Ascending aorta (tissue), 2 donors: ENCODE results near the gene WIPF1. TPM values are rescaled to one million over a fixed set of nuclear protein-coding genes. Genes with fewer than 3 reads are reported as not detected.

ENCODE experiments used
- DNase-seq, 2 donors: peaks; one replicate each; pipeline ENCODE4 v3.0.0-alpha.2; 2019; ENCODE audit warnings: low spot score in 2 of 2
- H3K27ac ChIP-seq, 2 donors: fragments of 200-600 bp; sonication (generic); one replicate each; pipeline ENCODE4 v1.5.1; 2016 to 2017; ENCODE audit warnings: mild to moderate bottlenecking in 1 of 2
- H3K27me3 ChIP-seq: fragments of 200-600 bp; sonication (generic); one replicate; pipeline ENCODE4 v1.5.1; 2017
- H3K36me3 ChIP-seq, 2 donors: fragments of 200-600 bp; sonication (generic); one replicate each; pipeline ENCODE4 v1.5.1; 2016
- H3K4me1 ChIP-seq, 2 donors: fragments of 200-600 bp; sonication (generic); one replicate each; pipeline ENCODE4 v1.5.1; 2016 to 2017; ENCODE audit warnings: mild to moderate bottlenecking in 1 of 2
- H3K4me3 ChIP-seq, 2 donors: fragments of 200-600 bp; sonication (generic); one replicate each; pipeline ENCODE4 v1.5.1; 2016 to 2017; ENCODE audit warnings: mild to moderate bottlenecking in 1 of 2
- H3K9me3 ChIP-seq, 2 donors: fragments of 200-600 bp; sonication (generic); one replicate each; pipeline ENCODE4 v1.5.1; 2016
- intact Hi-C: fragments of 100-400 bp; cut with DNase I; formaldehyde crosslinking; loops from one replicate; pipeline ENCODE4 v1.15.1; 2023
- total RNA-seq: library from RNA; depleted of rRNA; stranded (reverse); fragments of >200 nt; gene quantifications from one replicate; pipeline ENCODE4 v1.1.0, GENCODE V29; 2016
- TF ChIP-seq, protein P1 (sequence below), 3 experiments: fragments of 200-600 bp in 2 of 3; fragments of 450-650 bp in 1 of 3; sonication (generic) in 2 of 3; IDR thresholded peaks; one replicate each; pipeline ENCODE4 v1.5.1; 2016 to 2019; ENCODE audit warnings: antibody characterized with exemption in 3 of 3, mild to moderate bottlenecking in 1 of 3, moderate library complexity in 1 of 3

The WIPF1 gene
- total RNA-seq, 1 donor from 2014 or later: 26.1 TPM

DNA sequence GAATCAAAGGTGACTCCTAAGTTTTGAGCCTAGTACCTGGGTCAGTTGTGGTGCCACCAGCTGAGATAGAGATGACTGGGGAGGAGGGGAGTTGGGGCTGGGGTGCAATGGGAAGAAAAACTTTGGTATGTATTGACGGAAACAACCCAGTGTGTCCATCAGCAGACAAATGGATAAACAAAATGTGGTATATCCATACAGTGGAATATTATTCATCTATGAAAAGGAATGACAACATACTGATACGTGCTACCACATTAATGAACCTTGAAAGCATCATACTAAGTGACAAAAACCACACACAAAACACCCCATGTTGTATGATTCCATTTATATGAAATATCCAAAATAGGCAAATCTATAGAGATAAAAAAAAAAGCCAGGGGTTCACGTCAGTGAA is 69.6 kb downstream of the WIPF1 start:
- H3K27me3 ChIP-seq: no peaks in the 10 kb centered on the region
- no peaks in the 10 kb centered on the region for H3K9me3 ChIP-seq
- no peaks in the 10 kb centered on the region for H3K36me3 ChIP-seq
- intact Hi-C loops: loop anchor here (10.0 kb wide), 1 partner anchor 63 kb away; no protein-coding TSS in a partner anchor
- TF ChIP-seq, protein P1, sequence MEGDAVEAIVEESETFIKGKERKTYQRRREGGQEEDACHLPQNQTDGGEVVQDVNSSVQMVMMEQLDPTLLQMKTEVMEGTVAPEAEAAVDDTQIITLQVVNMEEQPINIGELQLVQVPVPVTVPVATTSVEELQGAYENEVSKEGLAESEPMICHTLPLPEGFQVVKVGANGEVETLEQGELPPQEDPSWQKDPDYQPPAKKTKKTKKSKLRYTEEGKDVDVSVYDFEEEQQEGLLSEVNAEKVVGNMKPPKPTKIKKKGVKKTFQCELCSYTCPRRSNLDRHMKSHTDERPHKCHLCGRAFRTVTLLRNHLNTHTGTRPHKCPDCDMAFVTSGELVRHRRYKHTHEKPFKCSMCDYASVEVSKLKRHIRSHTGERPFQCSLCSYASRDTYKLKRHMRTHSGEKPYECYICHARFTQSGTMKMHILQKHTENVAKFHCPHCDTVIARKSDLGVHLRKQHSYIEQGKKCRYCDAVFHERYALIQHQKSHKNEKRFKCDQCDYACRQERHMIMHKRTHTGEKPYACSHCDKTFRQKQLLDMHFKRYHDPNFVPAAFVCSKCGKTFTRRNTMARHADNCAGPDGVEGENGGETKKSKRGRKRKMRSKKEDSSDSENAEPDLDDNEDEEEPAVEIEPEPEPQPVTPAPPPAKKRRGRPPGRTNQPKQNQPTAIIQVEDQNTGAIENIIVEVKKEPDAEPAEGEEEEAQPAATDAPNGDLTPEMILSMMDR (IDR thresholded peaks at IDR 0.05): no peak
- DNase-seq: no peak
- no peak overlapping the region for H3K27ac ChIP-seq
- H3K4me1 ChIP-seq: no peaks in the 10 kb centered on the region
- no peak overlapping the region for H3K4me3 ChIP-seq

DNA sequence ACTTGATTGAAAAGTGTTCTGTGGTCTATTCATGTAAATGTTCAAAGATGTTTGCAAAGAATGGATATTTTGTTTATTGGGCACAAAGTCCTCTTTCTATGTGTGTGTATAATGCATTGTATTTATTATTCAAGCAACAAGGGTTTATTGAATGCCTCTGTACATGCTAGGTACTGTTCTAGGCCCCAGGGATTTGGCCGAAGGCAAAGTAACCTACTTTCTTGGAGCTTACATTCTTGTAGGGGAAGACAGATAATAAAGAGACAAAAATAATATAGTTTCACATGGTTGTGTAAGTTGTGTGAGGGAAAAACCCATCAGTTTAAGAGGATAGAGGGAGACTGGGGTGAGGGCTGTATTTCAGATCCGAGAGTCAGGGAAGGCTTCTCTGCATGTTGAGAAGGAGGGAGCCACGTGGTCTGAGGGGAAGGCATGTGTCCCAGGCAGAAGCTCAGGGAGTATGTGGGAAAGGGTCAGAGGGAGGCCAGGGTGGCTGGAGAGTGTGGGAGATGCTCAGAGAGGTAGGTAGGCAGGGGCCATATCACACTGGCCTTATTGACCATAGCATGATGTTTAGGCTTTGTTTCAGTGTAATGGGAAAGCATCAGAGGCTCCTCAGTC is 70.4 kb downstream of the WIPF1 start:
- no peaks in the 10 kb centered on the region for H3K36me3 ChIP-seq
- no peaks in the 10 kb centered on the region for H3K27me3 ChIP-seq
- TF ChIP-seq, protein P1 (IDR thresholded peaks at IDR 0.05): no peak
- H3K9me3 ChIP-seq: no peaks in the 10 kb centered on the region
- no peak overlapping the region for H3K4me3 ChIP-seq
- H3K27ac ChIP-seq: no peak overlapping the region
- H3K4me1 ChIP-seq: no peaks in the 10 kb centered on the region
- no peak for DNase-seq
- intact Hi-C loops: loop anchor here (10.0 kb wide), 1 partner anchor 62 kb away; no protein-coding TSS in a partner anchor

DNA sequence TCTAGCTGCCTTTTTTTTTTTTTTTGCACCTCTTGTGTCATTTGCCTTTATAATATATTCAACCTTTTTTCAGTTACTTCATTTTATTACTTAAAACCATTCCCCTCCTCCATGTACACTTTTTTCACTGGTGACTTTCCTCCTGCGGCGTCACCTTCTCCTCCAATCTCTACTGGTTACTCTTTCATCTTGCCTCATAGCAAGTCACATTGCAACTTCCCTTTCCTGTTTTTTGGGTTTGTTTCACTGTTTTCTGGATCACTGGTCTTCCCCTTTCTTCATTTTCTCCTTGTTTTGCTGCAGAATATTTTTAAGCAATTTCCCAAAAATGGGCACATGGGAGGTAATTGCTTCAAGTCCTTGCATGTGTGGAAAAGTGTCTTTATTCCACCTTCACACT is 73.1 kb downstream of the WIPF1 start:
- Histone ChIP-seq H3K27ac (no peak overlapping the region), H3K27me3 (no peaks in the 10 kb centered on the region), H3K36me3 (no peaks in the 10 kb centered on the region), H3K9me3 (no peaks in the 10 kb centered on the region), H3K4me1 (no peaks in the 10 kb centered on the region), H3K4me3 (no peak overlapping the region)
- DNase-seq: no peak
- intact Hi-C loops: loop anchor here (10.0 kb wide), 1 partner anchor 60 kb away; no protein-coding TSS in a partner anchor
- TF ChIP-seq, protein P1 (IDR thresholded peaks at IDR 0.05): no peak

DNA sequence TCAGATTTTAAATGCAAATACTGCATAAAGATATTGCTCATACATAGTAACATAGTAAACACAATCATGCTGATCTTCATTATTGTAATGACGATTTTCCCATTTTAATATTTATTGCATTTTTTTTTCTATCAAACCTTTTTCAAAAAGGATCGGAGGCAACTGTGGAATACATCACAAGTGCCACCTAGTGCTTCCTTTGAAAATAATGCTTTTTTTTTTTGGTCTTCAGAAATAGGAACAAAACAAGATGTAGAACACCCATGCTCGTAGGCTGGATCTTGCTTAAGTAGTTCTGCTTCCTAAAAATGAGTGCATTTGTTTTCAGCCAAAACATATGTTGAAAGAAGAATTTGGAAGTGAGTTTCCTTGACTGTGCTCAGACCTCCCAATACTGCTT is 75.1 kb downstream of the WIPF1 start:
- no peak for DNase-seq
- no peak overlapping the region for H3K27ac ChIP-seq
- intact Hi-C loops: loop anchor here (10.0 kb wide), 1 partner anchor 58 kb away; no protein-coding TSS in a partner anchor
- H3K4me3 ChIP-seq: no peak overlapping the region
- no peaks in the 10 kb centered on the region for H3K4me1 ChIP-seq
- TF ChIP-seq, protein P1 (IDR thresholded peaks at IDR 0.05): peak in 1 of 3 experiments; percentile 31
- H3K9me3 ChIP-seq: no peaks in the 10 kb centered on the region
- H3K27me3 ChIP-seq: no peaks in the 10 kb centered on the region
- H3K36me3 ChIP-seq: no peaks in the 10 kb centered on the region

DNA sequence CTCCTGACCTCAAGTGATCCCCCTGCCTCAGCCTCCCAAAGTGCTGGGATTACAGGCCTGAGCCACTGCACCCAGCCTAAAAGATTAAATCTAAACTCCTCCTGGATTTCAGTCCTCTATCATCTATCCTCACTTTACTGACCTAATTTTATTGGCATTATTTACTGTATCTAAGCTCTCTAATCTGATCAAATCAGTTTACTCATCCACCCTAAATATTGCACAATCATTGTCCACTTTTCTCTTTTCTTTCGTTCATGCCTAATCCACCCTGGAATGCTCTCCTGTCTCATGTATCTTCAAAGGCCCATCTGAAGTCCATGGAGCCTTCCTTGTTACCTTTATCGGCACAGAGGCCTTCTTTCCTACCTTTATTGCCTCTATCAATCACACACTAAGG is 79.2 kb downstream of the WIPF1 start:
- TF ChIP-seq, protein P1 (IDR thresholded peaks at IDR 0.05): no peak
- Histone ChIP-seq H3K27me3 (no peaks in the 10 kb centered on the region), H3K36me3 (no peaks in the 10 kb centered on the region), H3K27ac (no peak overlapping the region), H3K4me3 (no peak overlapping the region), H3K4me1 (no peaks in the 10 kb centered on the region), H3K9me3 (no peaks in the 10 kb centered on the region)
- no peak for DNase-seq
- intact Hi-C loops: no loop called here
